Suppressor macrophage (primary cell): ENCODE data around the gene CYB561.
A peak's percentile ranks its signal among the peaks of the same experiment; 100 is the strongest.

Experiments used
- DNase-seq, 4 experiments: peaks; one replicate each; pipeline ENCODE4 v3.0.0-alpha.2; 2020 to 2022
- total RNA-seq, 17 experiments: gene quantifications; one replicate each; lab custom pipeline; 2026; ENCODE audit warnings: mixed read lengths in 6 of 17, inconsistent platforms in 3 of 17; lab: John Stamatoyannopoulos, UW

The CYB561 gene, protein sequence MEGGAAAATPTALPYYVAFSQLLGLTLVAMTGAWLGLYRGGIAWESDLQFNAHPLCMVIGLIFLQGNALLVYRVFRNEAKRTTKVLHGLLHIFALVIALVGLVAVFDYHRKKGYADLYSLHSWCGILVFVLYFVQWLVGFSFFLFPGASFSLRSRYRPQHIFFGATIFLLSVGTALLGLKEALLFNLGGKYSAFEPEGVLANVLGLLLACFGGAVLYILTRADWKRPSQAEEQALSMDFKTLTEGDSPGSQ
- 5.3 to 14.0 (median 7.2) reads per million in 17 experiments for total RNA-seq

DNA sequence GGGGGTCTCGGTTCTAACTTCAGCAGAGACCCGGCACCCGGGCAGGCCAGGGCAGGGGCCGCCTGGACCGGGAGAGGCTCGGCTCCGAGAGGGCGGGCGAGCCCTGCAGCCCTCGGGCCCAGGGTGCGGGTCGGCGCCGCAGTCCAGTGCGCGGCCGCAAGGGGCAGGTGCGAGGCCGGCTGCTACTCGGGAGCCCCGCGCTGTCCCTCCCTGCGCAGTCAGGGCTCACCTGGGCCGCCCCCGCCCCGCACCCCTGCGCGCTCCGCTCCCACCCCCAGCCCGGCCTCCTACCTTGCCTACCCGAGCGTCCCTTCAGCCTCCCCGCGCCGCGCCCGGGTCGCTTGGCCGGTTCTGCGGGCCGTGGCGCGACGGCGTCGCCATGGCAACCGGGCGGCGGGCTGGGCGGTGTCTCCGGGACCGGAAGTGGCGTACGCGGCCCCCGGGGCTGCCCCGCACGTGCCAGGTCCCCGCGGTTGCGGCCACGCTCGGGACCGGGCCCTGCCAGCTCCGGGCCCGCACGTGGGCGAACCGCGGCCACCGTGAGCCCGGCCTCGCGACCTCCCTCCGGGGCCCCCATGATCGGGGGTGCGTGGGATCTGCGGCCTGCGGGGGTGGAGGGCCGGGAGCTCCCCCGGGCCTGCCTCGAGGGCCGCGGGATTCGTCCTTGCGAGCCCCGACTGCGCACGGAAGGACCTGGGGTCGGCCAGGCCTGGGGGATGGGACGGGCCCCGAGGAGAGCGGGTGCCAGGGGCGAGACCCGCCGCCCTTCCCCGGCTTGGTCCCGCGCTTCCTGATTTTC lies at the start of gene CYB561:
TSS of gene CYB561 (minus strand) at position 353 of the 799 bp plus-strand sequence. CDS start 8,759 bp downstream, outside the sequence.
- DNase-seq = peak; percentile 71 to 93 (median 82)

- no peak for DNase-seq
Measured at GRCh38 chr17:63495491-63495890, 49.4 kb upstream of the CYB561 start.

DNA sequence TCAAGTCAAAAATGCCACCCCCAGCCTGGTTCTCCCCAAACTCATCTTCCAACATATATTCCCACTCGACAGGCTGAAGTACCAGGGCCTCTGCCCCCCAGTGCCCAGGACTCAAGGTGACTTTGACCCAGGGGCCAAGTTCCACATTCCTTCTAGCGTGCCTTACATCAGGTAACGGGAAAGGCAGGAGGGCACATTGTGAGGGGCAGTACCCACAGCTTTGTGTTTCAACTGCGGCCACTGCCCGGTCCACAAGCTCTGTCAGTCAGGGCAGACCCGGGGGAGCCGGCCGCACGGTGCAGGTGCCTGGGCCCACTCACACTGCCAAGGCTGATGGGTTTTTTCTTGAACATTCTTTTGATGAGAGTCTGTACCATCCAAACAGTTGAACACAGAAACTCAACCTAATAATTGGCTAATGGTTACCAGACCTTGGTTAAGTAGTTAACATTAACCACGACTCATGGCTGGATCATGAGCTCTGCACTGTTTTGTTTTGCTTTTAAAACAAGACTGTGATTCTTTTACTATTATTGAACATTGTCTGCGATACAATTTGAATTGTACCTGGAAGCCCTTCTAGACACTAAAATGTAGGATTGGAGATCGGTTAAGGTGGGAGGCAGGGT lies 48.3 kb upstream of the CYB561 start:
- DNase-seq = no peak

- no peak for DNase-seq
Measured at GRCh38 chr17:63493411-63493810, 47.3 kb upstream of the CYB561 start.

DNA sequence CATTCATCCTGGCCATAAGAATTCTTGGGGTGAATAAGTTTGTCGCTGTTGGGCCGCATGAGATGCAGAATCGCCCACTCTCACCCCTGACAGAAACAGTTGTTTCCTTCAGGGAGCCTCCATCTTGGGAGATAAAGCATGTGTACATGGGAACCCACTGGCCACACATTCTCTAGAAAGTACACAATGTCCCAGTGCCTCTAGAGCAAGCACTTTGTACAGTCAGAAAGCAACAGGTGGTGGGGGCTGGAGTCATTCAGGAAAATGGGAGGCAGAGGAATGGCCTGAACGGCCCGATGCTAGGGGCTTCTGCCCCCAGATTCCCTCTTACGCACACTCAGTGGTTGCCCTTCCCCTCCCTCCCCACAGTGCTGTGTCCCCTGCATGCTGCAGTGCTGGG lies 46.8 kb upstream of the CYB561 start:
- DNase-seq = no peak

GRCh38 chr17:63491977-63492618 lies 46.0 kb upstream of the CYB561 start:
- DNase-seq = no peak

GRCh38 chr17:63491413-63491812 lies 45.3 kb upstream of the CYB561 start:
- DNase-seq = no peak

- no peak for DNase-seq
Measured at GRCh38 chr17:63490858-63491400, 44.8 kb upstream of the CYB561 start.

DNA sequence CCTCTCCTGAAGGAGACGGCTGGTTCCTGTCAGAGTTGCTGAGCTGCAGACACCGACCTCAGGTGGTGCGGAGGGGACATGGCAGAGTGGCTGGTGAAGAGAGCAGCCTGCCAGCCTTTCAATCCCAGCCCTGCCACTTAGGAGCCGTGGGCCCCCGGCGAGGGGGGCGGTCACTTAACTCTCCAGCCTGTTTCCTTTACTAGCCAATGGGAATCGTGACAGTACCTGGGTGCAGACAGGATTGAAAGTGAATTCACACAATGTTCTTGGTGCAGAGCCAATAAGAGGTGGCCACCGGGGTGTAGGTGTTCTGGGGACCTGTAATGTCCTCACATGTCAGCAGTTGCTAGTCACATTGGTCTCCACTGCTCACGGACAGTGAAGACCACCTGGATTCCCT lies 44.2 kb upstream of the CYB561 start:
- no peak for DNase-seq

- no peak for DNase-seq
Measured at GRCh38 chr17:63489291-63489690, 43.2 kb upstream of the CYB561 start.

GRCh38 chr17:63488851-63489250 lies 42.7 kb upstream of the CYB561 start:
- DNase-seq = no peak

DNA sequence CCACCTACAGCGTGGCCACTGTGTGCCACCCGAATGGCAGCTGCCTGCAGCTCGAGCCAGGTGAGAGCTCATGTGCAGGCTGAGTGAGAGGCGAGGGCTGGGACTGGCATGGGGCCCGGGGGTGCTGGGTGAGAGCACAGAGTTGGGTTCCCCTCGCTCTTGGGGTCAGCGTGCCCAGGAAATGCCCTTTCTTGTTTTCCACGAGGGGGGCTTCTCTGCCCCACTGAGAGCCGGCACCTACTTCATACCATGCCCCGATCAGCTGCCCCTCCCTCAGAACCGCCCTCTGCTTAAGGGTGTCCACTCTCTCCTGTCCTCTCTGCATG lies 40.9 kb upstream of the CYB561 start:
- no peak for DNase-seq

DNA sequence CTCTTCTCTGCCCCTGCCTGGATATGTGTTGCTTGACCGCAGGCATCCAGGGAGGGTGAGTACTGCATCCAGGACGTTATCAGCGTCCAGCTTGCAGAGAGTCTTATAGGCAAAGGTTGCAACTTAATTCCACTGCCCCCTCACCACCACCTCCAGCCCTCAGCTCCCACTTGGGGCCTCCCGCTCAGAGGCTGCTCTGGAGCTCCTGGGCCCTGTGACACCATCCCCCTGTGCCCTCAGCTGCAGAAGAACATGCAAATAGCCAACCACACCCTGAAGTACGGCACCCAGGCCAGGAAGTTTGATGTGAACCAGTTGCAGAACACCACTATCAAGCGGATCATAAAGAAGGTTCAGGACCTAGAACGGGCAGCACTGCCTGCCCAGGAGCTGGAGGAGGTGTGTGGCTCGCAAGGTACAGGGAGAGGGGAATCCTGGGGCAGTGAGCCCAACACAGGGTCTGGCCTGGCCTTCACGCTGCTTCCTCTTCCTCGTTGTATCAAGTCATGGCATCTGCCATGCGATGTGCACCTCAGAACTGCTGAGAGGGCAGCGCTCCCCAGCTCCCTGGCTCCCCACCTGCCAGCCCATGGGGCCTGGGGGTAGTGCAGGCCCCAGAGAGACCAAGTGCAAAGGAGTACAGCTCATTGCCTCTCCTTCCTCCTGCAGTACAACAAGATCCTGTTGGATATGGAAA lies 40.4 kb upstream of the CYB561 start:
- DNase-seq = no peak

GRCh38 chr17:63483655-63484575 lies 37.8 kb upstream of the CYB561 start:
- DNase-seq = no peak

DNA sequence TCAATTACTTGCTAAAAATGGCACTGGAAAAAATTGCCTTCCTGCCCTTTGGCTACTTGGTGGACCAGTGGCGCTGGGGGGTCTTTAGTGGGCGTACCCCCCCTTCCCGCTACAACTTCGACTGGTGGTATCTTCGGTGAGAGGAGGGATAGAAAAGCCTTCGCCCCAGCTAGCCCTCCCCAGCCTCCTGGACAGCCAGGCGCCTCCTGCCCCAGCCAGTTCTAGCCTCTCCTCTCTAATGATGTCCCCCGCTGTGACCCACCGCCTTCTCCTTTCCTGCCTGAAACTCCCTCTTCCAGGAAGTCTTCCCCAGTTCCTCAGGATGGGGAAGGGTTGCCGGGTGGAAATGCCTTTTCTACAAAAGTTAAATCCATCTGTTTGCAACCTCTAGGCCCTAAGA lies 36.9 kb upstream of the CYB561 start:
- DNase-seq = no peak

DNA sequence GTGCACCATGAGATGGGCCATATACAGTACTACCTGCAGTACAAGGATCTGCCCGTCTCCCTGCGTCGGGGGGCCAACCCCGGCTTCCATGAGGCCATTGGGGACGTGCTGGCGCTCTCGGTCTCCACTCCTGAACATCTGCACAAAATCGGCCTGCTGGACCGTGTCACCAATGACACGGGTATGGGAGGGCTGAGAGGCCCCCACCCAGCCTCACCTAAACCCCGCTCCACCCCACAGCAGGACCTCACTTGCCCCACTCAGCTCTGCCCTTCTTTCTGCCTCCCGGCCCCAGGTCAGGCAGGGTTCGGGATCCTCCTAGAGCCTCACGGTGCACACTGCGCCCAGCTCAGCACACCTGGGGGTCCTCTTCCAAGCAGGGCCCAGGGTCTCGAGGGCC lies 36.4 kb upstream of the CYB561 start:
- DNase-seq = no peak

DNA sequence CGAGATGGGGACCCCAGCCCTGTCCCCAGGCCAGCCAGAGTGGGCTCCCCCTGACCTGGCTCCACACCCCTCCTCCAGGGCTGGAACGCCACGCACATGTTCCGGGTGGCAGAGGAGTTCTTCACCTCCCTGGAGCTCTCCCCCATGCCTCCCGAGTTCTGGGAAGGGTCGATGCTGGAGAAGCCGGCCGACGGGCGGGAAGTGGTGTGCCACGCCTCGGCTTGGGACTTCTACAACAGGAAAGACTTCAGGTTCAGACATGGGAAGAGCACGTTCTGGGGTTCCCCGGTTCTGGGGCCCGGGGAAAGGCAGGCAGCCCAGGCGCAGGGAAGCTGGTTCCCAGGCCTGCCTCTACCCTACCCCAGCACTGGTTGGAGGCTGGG lies 35.4 kb upstream of the CYB561 start:
- no peak for DNase-seq

DNA sequence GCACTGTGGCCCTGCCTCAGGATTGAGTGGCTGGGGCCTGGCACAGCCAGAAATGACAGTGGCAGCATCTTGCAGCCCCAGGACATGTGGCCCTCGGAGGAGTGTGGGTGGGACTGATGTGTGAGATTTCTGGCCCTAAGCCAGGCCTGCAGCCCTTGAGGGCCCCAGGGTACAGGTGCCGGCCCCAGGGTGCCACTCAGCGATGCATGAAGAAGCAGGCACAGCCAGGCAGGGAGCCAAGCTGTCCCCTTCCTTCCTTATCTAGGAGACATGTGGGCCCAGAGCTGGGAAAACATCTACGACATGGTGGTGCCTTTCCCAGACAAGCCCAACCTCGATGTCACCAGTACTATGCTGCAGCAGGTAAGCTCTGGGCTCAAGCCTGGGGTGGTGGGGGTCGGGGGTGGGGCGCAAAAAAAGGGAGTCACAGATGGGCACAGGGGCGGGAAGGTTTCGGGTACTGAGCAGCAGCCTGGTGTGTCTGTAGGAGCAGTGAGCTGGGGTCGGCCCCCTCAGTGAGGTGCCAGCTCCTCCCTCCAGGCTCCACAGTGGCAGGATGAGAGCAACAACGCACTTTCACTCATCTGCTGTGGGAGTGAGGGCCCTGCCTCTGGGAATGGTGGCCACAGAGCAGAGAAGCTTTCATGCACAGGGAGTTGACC lies 34.9 kb upstream of the CYB561 start:
- DNase-seq = no peak

DNA sequence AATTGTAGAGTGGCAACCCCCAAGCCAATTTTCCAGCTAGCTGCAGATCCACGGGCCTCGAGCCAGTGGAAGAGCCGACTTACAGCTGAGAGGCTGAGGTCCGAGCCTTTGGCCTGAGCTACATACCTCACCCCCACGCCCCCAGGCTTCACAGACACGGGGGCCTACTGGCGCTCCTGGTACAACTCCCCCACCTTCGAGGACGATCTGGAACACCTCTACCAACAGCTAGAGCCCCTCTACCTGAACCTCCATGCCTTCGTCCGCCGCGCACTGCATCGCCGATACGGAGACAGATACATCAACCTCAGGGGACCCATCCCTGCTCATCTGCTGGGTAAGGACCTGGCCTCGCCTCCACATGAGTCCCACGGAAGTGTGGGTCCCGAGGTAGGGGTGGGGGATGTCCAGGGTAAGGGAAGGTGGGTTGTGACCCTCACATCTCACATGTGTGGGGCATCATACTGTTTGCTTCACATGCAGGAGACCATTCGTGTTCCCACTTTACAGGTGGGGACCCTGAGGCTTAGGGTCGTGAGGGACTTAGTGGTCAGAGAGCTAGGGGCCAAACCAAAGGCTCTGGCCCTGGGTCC lies 34.2 kb upstream of the CYB561 start:
- DNase-seq = no peak

GRCh38 chr17:63479495-63480184 lies 33.5 kb upstream of the CYB561 start:
- no peak for DNase-seq
